Common myeloid progenitor, CD34-positive (primary cell): ENCODE measurements around the gene PCSK5.
"Not testable (repeated sequence)": the region's sequence is repeated elsewhere in the genome, so short reads cannot be mapped to it uniquely, and the experiment has no call there.

ENCODE experiments used
- CTCF ChIA-PET: fragments of 350-600 bp; sonication (Branson Sonifier 250); formaldehyde crosslinking; loops from one replicate; lab custom pipeline; 2021; ENCODE audit warnings: antibody characterized with exemption; lab: Charles Lee
- POLR2A ChIA-PET: fragments of 350-600 bp; sonication (Branson Sonifier 250); formaldehyde crosslinking; loops from one replicate; lab custom pipeline; 2021; ENCODE audit warnings: antibody characterized with exemption; lab: Charles Lee
- DNase-seq, 3 donors: peaks; one replicate each; pipeline versions ENCODE4 v3.0.0 to v3.0.0-alpha.2; 2013
- H3K27ac ChIP-seq, 2 experiments: 1 replicate in 1 of 2; 2 replicates in 1 of 2; pipeline ENCODE4 v1.7.0; 2013; ENCODE audit warnings: inconsistent platforms in 2 of 2, low read length in 2 of 2, mild to moderate bottlenecking in 2 of 2, low read depth in 1 of 2, moderate library complexity in 1 of 2; ENCODE audit not compliant: severe bottlenecking in 2 of 2, insufficient read depth in 1 of 2, poor library complexity in 1 of 2
- H3K27me3 ChIP-seq, 5 experiments: replicated peaks in 2 of 5; 1 replicate in 3 of 5; 2 replicates in 2 of 5; pipeline versions ENCODE4 v1.6.1 to v1.7.0; 2013; ENCODE audit warnings: low read length in 4 of 5, mild to moderate bottlenecking in 2 of 5, moderate library complexity in 2 of 5, inconsistent platforms in 1 of 5; ENCODE audit not compliant: insufficient read depth in 5 of 5, control insufficient read depth in 4 of 5
- H3K36me3 ChIP-seq, 4 experiments: 1 replicate in 2 of 4; 2 replicates in 2 of 4; pipeline versions ENCODE4 v1.6.1 to v1.7.0; 2013; ENCODE audit warnings: low read length in 3 of 4, control low read depth in 1 of 4, mild to moderate bottlenecking in 1 of 4; ENCODE audit not compliant: control insufficient read depth in 4 of 4, insufficient read depth in 4 of 4
- H3K4me1 ChIP-seq, 4 experiments: 1 replicate in 3 of 4; 2 replicates in 1 of 4; pipeline versions ENCODE4 v1.6.1 to v1.7.1; 2013; ENCODE audit warnings: low read length in 3 of 4, mild to moderate bottlenecking in 3 of 4, control low read depth in 1 of 4, inconsistent platforms in 1 of 4, moderate library complexity in 1 of 4; ENCODE audit not compliant: control insufficient read depth in 4 of 4, insufficient read depth in 4 of 4; ENCODE audit errors: control extremely low read depth in 1 of 4
- H3K4me3 ChIP-seq, 7 experiments: 1 replicate in 4 of 7; 2 replicates in 3 of 7; pipeline versions ENCODE4 v1.5.1 to v1.7.0; 2013; ENCODE audit warnings: mild to moderate bottlenecking in 7 of 7, low read length in 6 of 7, moderate library complexity in 6 of 7, inconsistent platforms in 2 of 7, low read depth in 2 of 7, control low read depth in 1 of 7; ENCODE audit not compliant: insufficient read depth in 4 of 7, control insufficient read depth in 1 of 7; ENCODE audit errors: extremely low read depth in 1 of 7
- H3K9me3 ChIP-seq, 5 experiments: 1 replicate in 4 of 5; 2 replicates in 1 of 5; pipeline versions ENCODE4 v1.6.1 to v1.7.1; 2013; ENCODE audit warnings: low read length in 4 of 5, mild to moderate bottlenecking in 2 of 5, inconsistent platforms in 1 of 5, low read depth in 1 of 5, moderate library complexity in 1 of 5; ENCODE audit not compliant: control insufficient read depth in 4 of 5, insufficient read depth in 2 of 5; ENCODE audit errors: control extremely low read depth in 1 of 5
- WGBS: methylation state at CpG from one replicate; pipeline ENCODE4 v1.1.5; 2013; ENCODE audit not compliant: insufficient coverage; 5-methylcytosine and 5-hydroxymethylcytosine counted together

The PCSK5 gene

GRCh38 chr9:76302947-76303550, 412.6 kb downstream of the PCSK5 start:
- Histone ChIP-seq H3K9me3 (no peaks in the 10 kb centered on the region), H3K4me3 (no peak overlapping the region), H3K36me3 (no peaks in the 10 kb centered on the region), H3K4me1 (no peaks in the 10 kb centered on the region), H3K27me3 (no peaks in the 10 kb centered on the region), H3K27ac (no peak overlapping the region)
- no CpG with 5 or more reads among the region's 3 CpGs for WGBS
- ChIA-PET CTCF (interaction anchor here (0.9 to 4.3 kb wide), 12 partner anchors 9 to 1102 kb away, joined by 3 to 21 read pairs (median 6); no protein-coding TSS in a partner anchor), POLR2A (no interaction called here)
- peak; percentile 59 to 79 (median 77) for DNase-seq

- 60% methylated on average over 1 of the region's 7 CpGs for WGBS
- CTCF ChIA-PET, result interaction anchor here (0.9 to 1.5 kb wide), 4 partner anchors 11 to 1531 kb away, joined by 3 to 6 read pairs (median 4); no protein-coding TSS in a partner anchor
Measured at GRCh38 chr9:76307047-76307446, 416.6 kb downstream of the PCSK5 start.

GRCh38 chr9:76310577-76310976, 420.1 kb downstream of the PCSK5 start:
- H3K36me3 ChIP-seq, result no peaks in the 10 kb centered on the region
- peaks cover 0 to 10% (median 0%) of the 10 kb centered on the region in 4 experiments for H3K4me1 ChIP-seq
- DNase-seq, result no peak
- H3K27me3 ChIP-seq, result no peaks in the 10 kb centered on the region
- ChIA-PET CTCF (no interaction called here), POLR2A (no interaction called here)
- no peak overlapping the region for H3K4me3 ChIP-seq
- H3K9me3 ChIP-seq, result no peaks in the 10 kb centered on the region
- H3K27ac ChIP-seq, result no peak overlapping the region
- WGBS, result 100% methylated on average over 6 of the region's 7 CpGs

More at GRCh38 chr9:76307047-76307446, 416.6 kb downstream of the PCSK5 start:
- H3K27ac ChIP-seq, H3K27me3 ChIP-seq, H3K4me3 ChIP-seq, DNase-seq, POLR2A ChIA-PET, H3K4me1 ChIP-seq, H3K9me3 ChIP-seq, H3K36me3 ChIP-seq: not testable (repeated sequence)

GRCh38 chr9:76310991-76311390, 420.5 kb downstream of the PCSK5 start:
- Histone ChIP-seq H3K36me3 (no peaks in the 10 kb centered on the region), H3K4me3 (no peak overlapping the region), H3K27me3 (no peaks in the 10 kb centered on the region), H3K4me1 (peaks cover 0 to 10% (median 0%) of the 10 kb centered on the region in 4 experiments), H3K9me3 (no peaks in the 10 kb centered on the region), H3K27ac (no peak overlapping the region)
- POLR2A ChIA-PET, result no interaction called here
- DNase-seq, result no peak
- 89% methylated on average over 3 of the region's 5 CpGs for WGBS
- CTCF ChIA-PET, result interaction anchor here (3.2 kb wide), 1 partner anchor 8 kb away, joined by 18 read pairs; no protein-coding TSS in a partner anchor

GRCh38 chr9:76311537-76311936, 421.1 kb downstream of the PCSK5 start:
- Histone ChIP-seq H3K4me3 (no peak overlapping the region), H3K27ac (no peak overlapping the region), H3K9me3 (no peaks in the 10 kb centered on the region), H3K4me1 (peaks cover 0 to 10% (median 0%) of the 10 kb centered on the region in 4 experiments), H3K36me3 (no peaks in the 10 kb centered on the region), H3K27me3 (no peaks in the 10 kb centered on the region)
- ChIA-PET CTCF (interaction anchor here (3.2 kb wide), 1 partner anchor 9 kb away, joined by 18 read pairs; no protein-coding TSS in a partner anchor), POLR2A (no interaction called here)
- WGBS, result 100% methylated on average over 4 of the region's 5 CpGs
- DNase-seq, result no peak

- POLR2A ChIA-PET, result interaction anchor here (0.6 kb wide), 2 partner anchors 18 to 28 kb away, joined by 3 to 4 read pairs; no protein-coding TSS in a partner anchor
Measured at GRCh38 chr9:76313771-76314170, 423.3 kb downstream of the PCSK5 start.

GRCh38 chr9:76314321-76314720, 423.8 kb downstream of the PCSK5 start:
- WGBS, result 86% methylated on average over 3 of the region's 4 CpGs
- ChIA-PET POLR2A (interaction anchor here (0.6 kb wide), 1 partner anchor 29 kb away, joined by 3 read pairs; no protein-coding TSS in a partner anchor), CTCF (interaction anchor here (0.7 to 3.2 kb wide), 3 partner anchors 11 to 89 kb away, joined by 3 to 18 read pairs (median 3); no protein-coding TSS in a partner anchor)
- peak in 2 of 3 donors; percentile 23 to 31 for DNase-seq
- H3K4me3 ChIP-seq, result no peak overlapping the region
- H3K36me3 ChIP-seq, result no peaks in the 10 kb centered on the region
- no peaks in the 10 kb centered on the region for H3K27me3 ChIP-seq
- H3K9me3 ChIP-seq, result no peaks in the 10 kb centered on the region
- H3K27ac ChIP-seq, result no peak overlapping the region
- H3K4me1 ChIP-seq, result peaks cover 0 to 10% (median 0%) of the 10 kb centered on the region in 4 experiments

More at GRCh38 chr9:76313771-76314170, 423.3 kb downstream of the PCSK5 start:
- peaks cover 0 to 10% (median 0%) of the 10 kb centered on the region in 4 experiments for H3K4me1 ChIP-seq
- H3K36me3 ChIP-seq, result no peaks in the 10 kb centered on the region
- CTCF ChIA-PET, result interaction anchor here (0.7 to 3.2 kb wide), 4 partner anchors 11 to 89 kb away, joined by 3 to 18 read pairs (median 4); no protein-coding TSS in a partner anchor
- no peak for DNase-seq
- no peaks in the 10 kb centered on the region for H3K9me3 ChIP-seq
- no peaks in the 10 kb centered on the region for H3K27me3 ChIP-seq
- no peak overlapping the region for H3K27ac ChIP-seq
- no peak overlapping the region for H3K4me3 ChIP-seq
- 100% methylated on average over 1 of the region's 2 CpGs for WGBS
